WTC11 (cell line): Measurements from ENCODE around the gene TNIK. TPM values are rescaled to one million over a fixed set of nuclear protein-coding genes. Genes with fewer than 3 reads are reported as not detected.
A peak's percentile ranks its signal among the peaks of the same experiment; 100 is the strongest.

ENCODE experiments used
- ATAC-seq: fragments of 200-7000 bp; cut with Tn5 transposase; 2 replicates; pipeline ENCODE4 v1.10.0; 2021; ENCODE audit warnings: mild to moderate bottlenecking, moderate library complexity
- CTCF ChIA-PET: fragments of 300-600 bp; sonication (Branson Sonifier 250); formaldehyde crosslinking; loops from one replicate; lab custom pipeline; 2021; ENCODE audit warnings: antibody characterized with exemption; lab: Charles Lee
- POLR2A ChIA-PET: fragments of 350-600 bp; sonication (Branson Sonifier 250); formaldehyde crosslinking; loops from one replicate; lab custom pipeline; 2021; ENCODE audit warnings: antibody characterized with exemption; lab: Charles Lee
- DNase-seq: peaks from one replicate; pipeline ENCODE4 v3.0.0; 2021; ENCODE audit warnings: low spot score
- H3K27ac Mint-ChIP-seq: 2 replicates; pipeline ENCODE4 v1.8.0; 2021; ENCODE audit warnings: mixed read lengths
- H3K27me3 Mint-ChIP-seq: 2 replicates; pipeline ENCODE4 v1.8.0; 2021; ENCODE audit warnings: low read depth, mild to moderate bottlenecking, moderate library complexity, mixed read lengths
- H3K36me3 Mint-ChIP-seq: 2 replicates; pipeline ENCODE4 v1.8.0; 2021; ENCODE audit warnings: mixed read lengths
- H3K4me1 Mint-ChIP-seq: 2 replicates; pipeline ENCODE4 v1.8.0; 2022; ENCODE audit warnings: mixed read lengths
- H3K4me3 Mint-ChIP-seq: 2 replicates; pipeline ENCODE4 v1.8.0; 2021; ENCODE audit warnings: mild to moderate bottlenecking, moderate library complexity, mixed read lengths
- H3K9me3 Mint-ChIP-seq: 2 replicates; pipeline ENCODE4 v1.8.0; 2021; ENCODE audit warnings: mixed read lengths
- KAT7 ChIP-seq: sonication (generic); formaldehyde crosslinking; IDR thresholded peaks from 2 replicates; pipeline ENCODE4 v1.8.1; 2023; ENCODE audit warnings: missing genetic modification reagents, mild to moderate bottlenecking, borderline replicate concordance
- RELA ChIP-seq: sonication (generic); formaldehyde crosslinking; IDR thresholded peaks from 2 replicates; pipeline ENCODE4 v1.8.1; 2022; ENCODE audit warnings: missing genetic modification reagents, mild to moderate bottlenecking, borderline replicate concordance
- RORB ChIP-seq: fragments of 250-450 bp; sonication (Bioruptor Pico); IDR thresholded peaks from 2 replicates; pipeline ENCODE4 v1.9.0; 2021; ENCODE audit warnings: mild to moderate bottlenecking
- ZNF263 ChIP-seq: sonication (generic); formaldehyde crosslinking; IDR thresholded peaks from 2 replicates; pipeline ENCODE4 v1.8.1; 2022; ENCODE audit warnings: low read depth, mild to moderate bottlenecking, moderate library complexity, missing genetic modification reagents
- total RNA-seq: library from RNA; stranded (reverse); gene quantifications from 3 replicates; pipeline ENCODE4 v1.2.3, GENCODE V29; 2021
- TF ChIP-seq, protein P1 (sequence below): fragments of 250-450 bp; sonication (Bioruptor Pico); IDR thresholded peaks from 2 replicates; pipeline ENCODE4 v1.9.0; 2021; ENCODE audit warnings: mild to moderate bottlenecking, borderline replicate concordance
- TF ChIP-seq, protein P2 (sequence below): sonication (generic); formaldehyde crosslinking; IDR thresholded peaks from 2 replicates; pipeline ENCODE4 v1.8.1; 2023; ENCODE audit warnings: mild to moderate bottlenecking, moderate library complexity, missing genetic modification reagents
- TF ChIP-seq, protein P3 (sequence below): fragments of 250-450 bp; sonication (Bioruptor Pico); conservative IDR thresholded peaks from 2 replicates; pipeline ENCODE4 v1.9.0; 2021; ENCODE audit warnings: mild to moderate bottlenecking
- TF ChIP-seq, protein P4 (sequence below): sonication (generic); formaldehyde crosslinking; IDR thresholded peaks from 2 replicates; pipeline ENCODE4 v1.8.0; 2023; ENCODE audit warnings: missing genetic modification reagents, mild to moderate bottlenecking, borderline replicate concordance
- TF ChIP-seq, protein P5 (sequence below): sonication (generic); formaldehyde crosslinking; IDR thresholded peaks from 2 replicates; pipeline ENCODE4 v1.8.1; 2023; ENCODE audit warnings: mild to moderate bottlenecking, missing genetic modification reagents, moderate library complexity
- TF ChIP-seq, protein P6 (sequence below): fragments of 250-450 bp; sonication (Bioruptor Pico); IDR thresholded peaks from 2 replicates; pipeline ENCODE4 v2.1.2; 2022; ENCODE audit warnings: mild to moderate bottlenecking, moderate library complexity
- TF ChIP-seq, protein P7 (sequence below): sonication (generic); formaldehyde crosslinking; IDR thresholded peaks from 2 replicates; pipeline ENCODE4 v1.8.1; 2022; ENCODE audit warnings: missing genetic modification reagents, borderline replicate concordance
- TF ChIP-seq, protein P8 (sequence below): sonication (generic); formaldehyde crosslinking; IDR thresholded peaks from 2 replicates; pipeline ENCODE4 v1.8.1; 2022; ENCODE audit warnings: low read depth, missing genetic modification reagents, borderline replicate concordance
- TF ChIP-seq, protein P9 (sequence below): sonication (generic); formaldehyde crosslinking; IDR thresholded peaks from 2 replicates; pipeline ENCODE4 v1.8.0; 2023; ENCODE audit warnings: missing genetic modification reagents

Gene TNIK
- total RNA-seq, 1 experiment from 2014 or later: 50.3 TPM

DNA sequence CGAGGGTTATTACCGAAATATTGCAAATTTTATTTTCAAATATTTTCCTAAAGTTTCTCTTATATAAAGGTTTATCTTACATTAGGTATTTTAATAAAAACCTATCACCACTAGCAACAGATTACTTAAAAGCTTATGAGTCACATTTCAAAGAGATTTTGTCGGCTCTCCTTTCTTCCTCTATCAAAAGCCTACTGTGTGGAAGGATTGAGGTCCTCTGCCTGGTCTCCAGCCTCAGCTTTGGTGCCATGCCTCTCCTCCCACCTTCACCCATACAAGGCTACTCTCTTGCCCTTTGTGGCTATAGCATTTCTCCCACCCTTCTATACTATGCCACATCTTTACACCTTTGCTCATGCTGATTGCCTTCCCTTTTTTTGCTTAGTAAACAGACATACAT, 199.3 kb downstream of the TNIK start (continued):
- TF ChIP-seq, protein P1, sequence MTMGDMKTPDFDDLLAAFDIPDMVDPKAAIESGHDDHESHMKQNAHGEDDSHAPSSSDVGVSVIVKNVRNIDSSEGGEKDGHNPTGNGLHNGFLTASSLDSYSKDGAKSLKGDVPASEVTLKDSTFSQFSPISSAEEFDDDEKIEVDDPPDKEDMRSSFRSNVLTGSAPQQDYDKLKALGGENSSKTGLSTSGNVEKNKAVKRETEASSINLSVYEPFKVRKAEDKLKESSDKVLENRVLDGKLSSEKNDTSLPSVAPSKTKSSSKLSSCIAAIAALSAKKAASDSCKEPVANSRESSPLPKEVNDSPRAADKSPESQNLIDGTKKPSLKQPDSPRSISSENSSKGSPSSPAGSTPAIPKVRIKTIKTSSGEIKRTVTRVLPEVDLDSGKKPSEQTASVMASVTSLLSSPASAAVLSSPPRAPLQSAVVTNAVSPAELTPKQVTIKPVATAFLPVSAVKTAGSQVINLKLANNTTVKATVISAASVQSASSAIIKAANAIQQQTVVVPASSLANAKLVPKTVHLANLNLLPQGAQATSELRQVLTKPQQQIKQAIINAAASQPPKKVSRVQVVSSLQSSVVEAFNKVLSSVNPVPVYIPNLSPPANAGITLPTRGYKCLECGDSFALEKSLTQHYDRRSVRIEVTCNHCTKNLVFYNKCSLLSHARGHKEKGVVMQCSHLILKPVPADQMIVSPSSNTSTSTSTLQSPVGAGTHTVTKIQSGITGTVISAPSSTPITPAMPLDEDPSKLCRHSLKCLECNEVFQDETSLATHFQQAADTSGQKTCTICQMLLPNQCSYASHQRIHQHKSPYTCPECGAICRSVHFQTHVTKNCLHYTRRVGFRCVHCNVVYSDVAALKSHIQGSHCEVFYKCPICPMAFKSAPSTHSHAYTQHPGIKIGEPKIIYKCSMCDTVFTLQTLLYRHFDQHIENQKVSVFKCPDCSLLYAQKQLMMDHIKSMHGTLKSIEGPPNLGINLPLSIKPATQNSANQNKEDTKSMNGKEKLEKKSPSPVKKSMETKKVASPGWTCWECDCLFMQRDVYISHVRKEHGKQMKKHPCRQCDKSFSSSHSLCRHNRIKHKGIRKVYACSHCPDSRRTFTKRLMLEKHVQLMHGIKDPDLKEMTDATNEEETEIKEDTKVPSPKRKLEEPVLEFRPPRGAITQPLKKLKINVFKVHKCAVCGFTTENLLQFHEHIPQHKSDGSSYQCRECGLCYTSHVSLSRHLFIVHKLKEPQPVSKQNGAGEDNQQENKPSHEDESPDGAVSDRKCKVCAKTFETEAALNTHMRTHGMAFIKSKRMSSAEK: no peak

DNA sequence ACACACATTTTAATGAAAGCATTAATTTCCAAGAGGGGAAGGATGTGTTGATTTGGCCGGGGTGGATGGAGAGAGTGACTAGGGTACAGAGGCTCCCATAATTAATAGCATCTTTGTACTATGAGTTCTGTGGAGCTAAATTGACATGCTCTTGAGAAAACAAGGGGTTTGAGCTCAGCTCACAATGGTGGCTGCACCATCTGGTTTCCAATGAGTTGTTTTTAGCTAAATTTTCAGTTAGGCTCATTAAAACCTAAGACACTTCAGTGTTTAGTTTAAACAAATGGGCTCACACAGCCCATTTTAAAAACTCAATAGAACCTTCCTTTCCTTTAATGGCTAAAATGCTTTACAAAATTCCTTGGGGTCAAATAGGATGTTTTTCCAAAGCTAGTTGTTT, 199.7 kb downstream of the TNIK start:
- no peak overlapping the region for H3K4me3 Mint-ChIP-seq
- no peaks in the 10 kb centered on the region for H3K36me3 Mint-ChIP-seq
- POLR2A ChIA-PET: no interaction called here
- no peak overlapping the region for H3K27ac Mint-ChIP-seq
- H3K9me3 Mint-ChIP-seq: peaks cover 6% of the 10 kb centered on the region; the same call in 1 of the 2 replicates
- no peak for ATAC-seq
- H3K4me1 Mint-ChIP-seq: peaks cover 49% of the 10 kb centered on the region
- no peak for DNase-seq
- H3K27me3 Mint-ChIP-seq: no peaks in the 10 kb centered on the region
- TF ChIP-seq ZNF263 (CRISPR knock-in tag): no peak
- TF ChIP-seq, protein P2, sequence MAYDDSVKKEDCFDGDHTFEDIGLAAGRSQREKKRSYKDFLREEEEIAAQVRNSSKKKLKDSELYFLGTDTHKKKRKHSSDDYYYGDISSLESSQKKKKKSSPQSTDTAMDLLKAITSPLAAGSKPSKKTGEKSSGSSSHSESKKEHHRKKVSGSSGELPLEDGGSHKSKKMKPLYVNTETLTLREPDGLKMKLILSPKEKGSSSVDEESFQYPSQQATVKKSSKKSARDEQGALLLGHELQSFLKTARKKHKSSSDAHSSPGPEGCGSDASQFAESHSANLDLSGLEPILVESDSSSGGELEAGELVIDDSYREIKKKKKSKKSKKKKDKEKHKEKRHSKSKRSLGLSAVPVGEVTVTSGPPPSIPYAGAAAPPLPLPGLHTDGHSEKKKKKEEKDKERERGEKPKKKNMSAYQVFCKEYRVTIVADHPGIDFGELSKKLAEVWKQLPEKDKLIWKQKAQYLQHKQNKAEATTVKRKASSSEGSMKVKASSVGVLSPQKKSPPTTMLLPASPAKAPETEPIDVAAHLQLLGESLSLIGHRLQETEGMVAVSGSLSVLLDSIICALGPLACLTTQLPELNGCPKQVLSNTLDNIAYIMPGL (CRISPR knock-in tag): no peak
- TF ChIP-seq, protein P3, sequence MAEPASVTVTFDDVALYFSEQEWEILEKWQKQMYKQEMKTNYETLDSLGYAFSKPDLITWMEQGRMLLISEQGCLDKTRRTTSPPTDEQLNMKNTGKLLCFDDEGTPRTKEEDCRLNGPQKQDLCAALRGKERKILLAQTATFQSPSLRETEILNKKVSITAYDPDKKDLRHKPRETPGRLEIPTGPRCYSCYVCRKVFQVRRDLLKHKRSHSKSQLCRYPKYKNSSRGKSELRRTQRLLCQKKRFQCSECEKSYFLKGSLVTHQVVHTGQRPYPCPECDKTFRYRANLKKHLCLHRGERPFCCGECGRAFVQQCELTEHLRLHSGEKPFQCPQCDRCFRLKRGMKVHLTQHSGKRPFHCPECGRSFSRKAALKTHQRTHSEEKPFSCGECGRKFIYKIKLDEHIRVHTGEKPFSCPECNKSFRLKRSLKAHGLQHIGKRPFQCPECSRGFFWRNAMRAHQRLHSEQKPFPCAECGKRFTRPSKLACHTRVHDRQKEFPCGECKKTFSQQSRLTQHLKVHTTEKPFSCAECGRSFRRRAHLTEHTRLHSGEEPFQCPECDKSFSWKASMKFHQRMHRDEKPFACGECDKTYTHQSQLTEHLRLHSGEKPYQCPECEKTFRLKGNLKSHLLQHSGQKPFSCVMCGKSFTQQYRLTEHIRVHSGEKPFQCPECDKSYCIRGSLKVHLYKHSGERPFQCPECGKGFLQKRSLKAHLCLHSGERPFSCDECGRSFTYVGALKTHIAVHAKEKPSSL (CRISPR knock-in tag): no peak
- TF ChIP-seq, protein P4, sequence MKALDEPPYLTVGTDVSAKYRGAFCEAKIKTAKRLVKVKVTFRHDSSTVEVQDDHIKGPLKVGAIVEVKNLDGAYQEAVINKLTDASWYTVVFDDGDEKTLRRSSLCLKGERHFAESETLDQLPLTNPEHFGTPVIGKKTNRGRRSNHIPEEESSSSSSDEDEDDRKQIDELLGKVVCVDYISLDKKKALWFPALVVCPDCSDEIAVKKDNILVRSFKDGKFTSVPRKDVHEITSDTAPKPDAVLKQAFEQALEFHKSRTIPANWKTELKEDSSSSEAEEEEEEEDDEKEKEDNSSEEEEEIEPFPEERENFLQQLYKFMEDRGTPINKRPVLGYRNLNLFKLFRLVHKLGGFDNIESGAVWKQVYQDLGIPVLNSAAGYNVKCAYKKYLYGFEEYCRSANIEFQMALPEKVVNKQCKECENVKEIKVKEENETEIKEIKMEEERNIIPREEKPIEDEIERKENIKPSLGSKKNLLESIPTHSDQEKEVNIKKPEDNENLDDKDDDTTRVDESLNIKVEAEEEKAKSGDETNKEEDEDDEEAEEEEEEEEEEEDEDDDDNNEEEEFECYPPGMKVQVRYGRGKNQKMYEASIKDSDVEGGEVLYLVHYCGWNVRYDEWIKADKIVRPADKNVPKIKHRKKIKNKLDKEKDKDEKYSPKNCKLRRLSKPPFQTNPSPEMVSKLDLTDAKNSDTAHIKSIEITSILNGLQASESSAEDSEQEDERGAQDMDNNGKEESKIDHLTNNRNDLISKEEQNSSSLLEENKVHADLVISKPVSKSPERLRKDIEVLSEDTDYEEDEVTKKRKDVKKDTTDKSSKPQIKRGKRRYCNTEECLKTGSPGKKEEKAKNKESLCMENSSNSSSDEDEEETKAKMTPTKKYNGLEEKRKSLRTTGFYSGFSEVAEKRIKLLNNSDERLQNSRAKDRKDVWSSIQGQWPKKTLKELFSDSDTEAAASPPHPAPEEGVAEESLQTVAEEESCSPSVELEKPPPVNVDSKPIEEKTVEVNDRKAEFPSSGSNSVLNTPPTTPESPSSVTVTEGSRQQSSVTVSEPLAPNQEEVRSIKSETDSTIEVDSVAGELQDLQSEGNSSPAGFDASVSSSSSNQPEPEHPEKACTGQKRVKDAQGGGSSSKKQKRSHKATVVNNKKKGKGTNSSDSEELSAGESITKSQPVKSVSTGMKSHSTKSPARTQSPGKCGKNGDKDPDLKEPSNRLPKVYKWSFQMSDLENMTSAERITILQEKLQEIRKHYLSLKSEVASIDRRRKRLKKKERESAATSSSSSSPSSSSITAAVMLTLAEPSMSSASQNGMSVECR (CRISPR knock-in tag): no peak
- TF ChIP-seq, protein P5, sequence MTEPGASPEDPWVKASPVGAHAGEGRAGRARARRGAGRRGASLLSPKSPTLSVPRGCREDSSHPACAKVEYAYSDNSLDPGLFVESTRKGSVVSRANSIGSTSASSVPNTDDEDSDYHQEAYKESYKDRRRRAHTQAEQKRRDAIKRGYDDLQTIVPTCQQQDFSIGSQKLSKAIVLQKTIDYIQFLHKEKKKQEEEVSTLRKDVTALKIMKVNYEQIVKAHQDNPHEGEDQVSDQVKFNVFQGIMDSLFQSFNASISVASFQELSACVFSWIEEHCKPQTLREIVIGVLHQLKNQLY: no peak
- TF ChIP-seq RORB (CRISPR knock-in tag): no peak
- CTCF ChIA-PET: no interaction called here

DNA sequence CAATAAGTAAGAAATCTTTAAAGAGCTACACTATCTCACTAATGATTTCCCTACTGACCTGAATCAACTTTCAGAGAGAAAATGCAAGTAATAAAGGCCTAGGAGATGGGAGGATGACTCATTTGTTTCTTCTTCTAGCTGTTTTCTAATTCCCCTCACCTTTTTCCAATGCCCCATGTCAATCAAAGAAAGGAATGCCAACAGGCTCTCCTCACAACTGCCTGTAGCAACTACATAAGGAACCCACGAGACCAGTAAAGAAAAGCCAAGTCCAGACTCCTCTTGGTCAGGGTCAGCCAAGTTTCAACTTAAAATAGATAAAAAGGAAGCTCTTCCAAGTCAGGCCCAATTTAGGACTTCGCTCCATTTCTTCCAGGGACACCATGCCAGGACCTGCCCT, 201.9 kb downstream of the TNIK start:
- Mint-ChIP-seq H3K27ac (peak overlapping the region; percentile 29; the same call in 1 of the 2 replicates), H3K4me3 (no peak overlapping the region), H3K36me3 (no peaks in the 10 kb centered on the region), H3K27me3 (no peaks in the 10 kb centered on the region), H3K4me1 (peaks cover 56% of the 10 kb centered on the region), H3K9me3 (peaks cover 6% of the 10 kb centered on the region; the same call in 1 of the 2 replicates)
- ChIA-PET POLR2A (no interaction called here), CTCF (no interaction called here)
- no peak for ATAC-seq
- no peak for DNase-seq
- TF ChIP-seq RELA (CRISPR knock-in tag): no peak
- TF ChIP-seq KAT7 (CRISPR knock-in tag): no peak
- TF ChIP-seq, protein P6, sequence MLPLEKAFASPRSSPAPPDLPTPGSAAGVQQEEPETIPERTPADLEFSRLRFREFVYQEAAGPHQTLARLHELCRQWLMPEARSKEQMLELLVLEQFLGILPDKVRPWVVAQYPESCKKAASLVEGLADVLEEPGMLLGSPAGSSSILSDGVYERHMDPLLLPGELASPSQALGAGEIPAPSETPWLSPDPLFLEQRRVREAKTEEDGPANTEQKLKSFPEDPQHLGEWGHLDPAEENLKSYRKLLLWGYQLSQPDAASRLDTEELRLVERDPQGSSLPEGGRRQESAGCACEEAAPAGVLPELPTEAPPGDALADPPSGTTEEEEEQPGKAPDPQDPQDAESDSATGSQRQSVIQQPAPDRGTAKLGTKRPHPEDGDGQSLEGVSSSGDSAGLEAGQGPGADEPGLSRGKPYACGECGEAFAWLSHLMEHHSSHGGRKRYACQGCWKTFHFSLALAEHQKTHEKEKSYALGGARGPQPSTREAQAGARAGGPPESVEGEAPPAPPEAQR (CRISPR knock-in tag): no peak
- TF ChIP-seq, protein P7, sequence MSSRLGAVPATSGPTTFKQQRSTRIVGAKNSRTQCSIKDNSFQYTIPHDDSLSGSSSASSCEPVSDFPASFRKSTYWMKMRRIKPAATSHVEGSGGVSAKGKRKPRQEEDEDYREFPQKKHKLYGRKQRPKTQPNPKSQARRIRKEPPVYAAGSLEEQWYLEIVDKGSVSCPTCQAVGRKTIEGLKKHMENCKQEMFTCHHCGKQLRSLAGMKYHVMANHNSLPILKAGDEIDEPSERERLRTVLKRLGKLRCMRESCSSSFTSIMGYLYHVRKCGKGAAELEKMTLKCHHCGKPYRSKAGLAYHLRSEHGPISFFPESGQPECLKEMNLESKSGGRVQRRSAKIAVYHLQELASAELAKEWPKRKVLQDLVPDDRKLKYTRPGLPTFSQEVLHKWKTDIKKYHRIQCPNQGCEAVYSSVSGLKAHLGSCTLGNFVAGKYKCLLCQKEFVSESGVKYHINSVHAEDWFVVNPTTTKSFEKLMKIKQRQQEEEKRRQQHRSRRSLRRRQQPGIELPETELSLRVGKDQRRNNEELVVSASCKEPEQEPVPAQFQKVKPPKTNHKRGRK (CRISPR knock-in tag): no peak
- TF ChIP-seq, protein P8, sequence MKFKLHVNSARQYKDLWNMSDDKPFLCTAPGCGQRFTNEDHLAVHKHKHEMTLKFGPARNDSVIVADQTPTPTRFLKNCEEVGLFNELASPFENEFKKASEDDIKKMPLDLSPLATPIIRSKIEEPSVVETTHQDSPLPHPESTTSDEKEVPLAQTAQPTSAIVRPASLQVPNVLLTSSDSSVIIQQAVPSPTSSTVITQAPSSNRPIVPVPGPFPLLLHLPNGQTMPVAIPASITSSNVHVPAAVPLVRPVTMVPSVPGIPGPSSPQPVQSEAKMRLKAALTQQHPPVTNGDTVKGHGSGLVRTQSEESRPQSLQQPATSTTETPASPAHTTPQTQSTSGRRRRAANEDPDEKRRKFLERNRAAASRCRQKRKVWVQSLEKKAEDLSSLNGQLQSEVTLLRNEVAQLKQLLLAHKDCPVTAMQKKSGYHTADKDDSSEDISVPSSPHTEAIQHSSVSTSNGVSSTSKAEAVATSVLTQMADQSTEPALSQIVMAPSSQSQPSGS: no peak
- TF ChIP-seq, protein P9, sequence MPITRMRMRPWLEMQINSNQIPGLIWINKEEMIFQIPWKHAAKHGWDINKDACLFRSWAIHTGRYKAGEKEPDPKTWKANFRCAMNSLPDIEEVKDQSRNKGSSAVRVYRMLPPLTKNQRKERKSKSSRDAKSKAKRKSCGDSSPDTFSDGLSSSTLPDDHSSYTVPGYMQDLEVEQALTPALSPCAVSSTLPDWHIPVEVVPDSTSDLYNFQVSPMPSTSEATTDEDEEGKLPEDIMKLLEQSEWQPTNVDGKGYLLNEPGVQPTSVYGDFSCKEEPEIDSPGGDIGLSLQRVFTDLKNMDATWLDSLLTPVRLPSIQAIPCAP (CRISPR knock-in tag): no peak
